Measurements from ENCODE around the gene CRIP2. TPM values are rescaled to one million over a fixed set of nuclear protein-coding genes. Genes with fewer than 3 reads are reported as not detected.

Gene CRIP2
- total and polyA plus RNA-seq, 2 of the 13 experiments (the other 11 are each of a cell fraction or from before 2014, with no cell fraction given): 31.6 to 37.9 TPM

DNA sequence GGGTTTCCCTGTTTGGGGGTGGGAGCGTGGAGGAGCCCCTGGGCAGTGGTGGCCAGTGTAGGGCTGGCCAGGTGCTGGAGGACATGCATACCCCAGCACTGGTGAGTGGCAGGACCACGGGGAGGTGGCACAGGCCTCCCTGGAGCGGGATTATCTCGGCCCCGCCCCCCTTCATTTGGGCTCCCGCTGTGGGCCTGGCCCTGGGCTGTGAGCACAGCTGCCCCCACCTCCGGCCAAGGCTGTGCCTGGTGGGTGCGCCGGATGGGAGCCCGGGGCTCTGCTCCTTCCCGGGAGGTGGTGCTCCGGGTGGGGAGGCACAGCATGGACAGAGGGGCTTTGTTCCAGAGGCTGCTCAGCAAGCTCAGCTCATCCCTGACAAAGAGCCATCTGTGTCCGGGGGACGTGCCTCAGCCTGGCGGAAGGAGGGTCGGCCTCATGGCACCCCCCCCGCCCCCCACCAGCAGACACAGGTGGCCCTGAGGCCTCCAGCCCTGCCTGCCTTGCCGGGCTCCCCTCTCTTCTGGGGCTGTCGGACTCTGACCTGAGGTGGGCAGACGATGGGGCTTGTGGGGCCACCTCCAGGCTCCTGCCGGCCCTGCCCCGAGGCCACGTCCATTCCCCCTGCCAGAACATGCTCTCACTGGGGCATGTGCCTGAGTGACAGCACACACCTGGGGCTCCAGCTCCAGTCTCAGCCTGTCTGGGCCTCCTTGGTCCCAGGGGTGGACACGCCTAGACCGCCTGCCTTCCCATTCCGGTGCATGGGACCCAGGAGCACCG is 24.8 kb downstream of the CRIP2 start (continued):
- TF ChIP-seq, protein P1, sequence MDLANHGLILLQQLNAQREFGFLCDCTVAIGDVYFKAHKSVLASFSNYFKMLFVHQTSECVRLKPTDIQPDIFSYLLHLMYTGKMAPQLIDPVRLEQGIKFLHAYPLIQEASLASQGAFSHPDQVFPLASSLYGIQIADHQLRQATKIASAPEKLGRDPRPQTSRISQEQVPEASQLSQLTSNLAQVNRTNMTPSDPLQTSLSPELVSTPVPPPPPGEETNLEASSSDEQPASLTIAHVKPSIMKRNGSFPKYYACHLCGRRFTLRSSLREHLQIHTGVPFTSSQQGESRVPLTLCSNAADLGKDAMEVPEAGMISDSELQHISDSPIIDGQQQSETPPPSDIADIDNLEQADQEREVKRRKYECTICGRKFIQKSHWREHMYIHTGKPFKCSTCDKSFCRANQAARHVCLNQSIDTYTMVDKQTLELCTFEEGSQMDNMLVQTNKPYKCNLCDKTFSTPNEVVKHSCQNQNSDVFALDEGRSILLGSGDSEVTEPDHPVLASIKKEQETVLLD (CRISPR knock-in tag; IDR thresholded peaks at IDR 0.05; ENCODE audit: low read depth): peak; percentile 70; the same call in 1 of the 2 replicates
- TF ChIP-seq, protein P2, sequence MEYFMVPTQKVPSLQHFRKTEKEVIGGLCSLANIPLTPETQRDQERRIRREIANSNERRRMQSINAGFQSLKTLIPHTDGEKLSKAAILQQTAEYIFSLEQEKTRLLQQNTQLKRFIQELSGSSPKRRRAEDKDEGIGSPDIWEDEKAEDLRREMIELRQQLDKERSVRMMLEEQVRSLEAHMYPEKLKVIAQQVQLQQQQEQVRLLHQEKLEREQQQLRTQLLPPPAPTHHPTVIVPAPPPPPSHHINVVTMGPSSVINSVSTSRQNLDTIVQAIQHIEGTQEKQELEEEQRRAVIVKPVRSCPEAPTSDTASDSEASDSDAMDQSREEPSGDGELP (IDR thresholded peaks at IDR 0.05; ENCODE audit: borderline replicate concordance, low read depth): peak; percentile 89; the same call in 1 of the 2 replicates
- TF ChIP-seq, protein P3, sequence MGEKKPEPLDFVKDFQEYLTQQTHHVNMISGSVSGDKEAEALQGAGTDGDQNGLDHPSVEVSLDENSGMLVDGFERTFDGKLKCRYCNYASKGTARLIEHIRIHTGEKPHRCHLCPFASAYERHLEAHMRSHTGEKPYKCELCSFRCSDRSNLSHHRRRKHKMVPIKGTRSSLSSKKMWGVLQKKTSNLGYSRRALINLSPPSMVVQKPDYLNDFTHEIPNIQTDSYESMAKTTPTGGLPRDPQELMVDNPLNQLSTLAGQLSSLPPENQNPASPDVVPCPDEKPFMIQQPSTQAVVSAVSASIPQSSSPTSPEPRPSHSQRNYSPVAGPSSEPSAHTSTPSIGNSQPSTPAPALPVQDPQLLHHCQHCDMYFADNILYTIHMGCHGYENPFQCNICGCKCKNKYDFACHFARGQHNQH (CRISPR knock-in tag; IDR thresholded peaks at IDR 0.05): no peak; the same call in none of the 2 replicates
- TF ChIP-seq ZNF30 (CRISPR knock-in tag; IDR thresholded peaks at IDR 0.05) (no peak), NFIB (CRISPR knock-in tag; IDR thresholded peaks at IDR 0.05; ENCODE audit: borderline replicate concordance) (no peak), ZNF121 (CRISPR knock-in tag; IDR thresholded peaks at IDR 0.05) (0 out of 2 replicates have a peak, but pooled peaks have one; percentile 16), ZNF788 (CRISPR knock-in tag; IDR thresholded peaks at IDR 0.05; ENCODE audit: borderline replicate concordance) (peak; percentile 92; the same call in 1 of the 2 replicates), ZNF329 (CRISPR knock-in tag; IDR thresholded peaks at IDR 0.05; ENCODE audit: low read depth) (peak; percentile 83; the same call in 1 of the 2 replicates), ZBTB7A (CRISPR knock-in tag; IDR thresholded peaks at IDR 0.05) (peak; percentile 90), SYNCRIP (IDR thresholded peaks at IDR 0.05; ENCODE audit: insufficient read depth, low read depth, low read length) (no peak), ZNF746 (CRISPR knock-in tag; IDR thresholded peaks at IDR 0.05) (peak; percentile 99), FOSL2 (CRISPR knock-in tag; IDR thresholded peaks at IDR 0.05) (peak; percentile 33; the same call in 1 of the 2 replicates), FOXO1 (CRISPR knock-in tag; IDR thresholded peaks at IDR 0.05) (0 out of 2 replicates have a peak, but pooled peaks have one; percentile 13)
- TF ChIP-seq, protein P4, sequence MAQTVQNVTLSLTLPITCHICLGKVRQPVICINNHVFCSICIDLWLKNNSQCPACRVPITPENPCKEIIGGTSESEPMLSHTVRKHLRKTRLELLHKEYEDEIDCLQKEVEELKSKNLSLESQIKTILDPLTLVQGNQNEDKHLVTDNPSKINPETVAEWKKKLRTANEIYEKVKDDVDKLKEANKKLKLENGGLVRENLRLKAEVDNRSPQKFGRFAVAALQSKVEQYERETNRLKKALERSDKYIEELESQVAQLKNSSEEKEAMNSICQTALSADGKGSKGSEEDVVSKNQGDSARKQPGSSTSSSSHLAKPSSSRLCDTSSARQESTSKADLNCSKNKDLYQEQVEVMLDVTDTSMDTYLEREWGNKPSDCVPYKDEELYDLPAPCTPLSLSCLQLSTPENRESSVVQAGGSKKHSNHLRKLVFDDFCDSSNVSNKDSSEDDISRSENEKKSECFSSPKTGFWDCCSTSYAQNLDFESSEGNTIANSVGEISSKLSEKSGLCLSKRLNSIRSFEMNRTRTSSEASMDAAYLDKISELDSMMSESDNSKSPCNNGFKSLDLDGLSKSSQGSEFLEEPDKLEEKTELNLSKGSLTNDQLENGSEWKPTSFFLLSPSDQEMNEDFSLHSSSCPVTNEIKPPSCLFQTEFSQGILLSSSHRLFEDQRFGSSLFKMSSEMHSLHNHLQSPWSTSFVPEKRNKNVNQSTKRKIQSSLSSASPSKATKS (CRISPR knock-in tag; IDR thresholded peaks at IDR 0.05): no peak
- TF ChIP-seq, protein P5, sequence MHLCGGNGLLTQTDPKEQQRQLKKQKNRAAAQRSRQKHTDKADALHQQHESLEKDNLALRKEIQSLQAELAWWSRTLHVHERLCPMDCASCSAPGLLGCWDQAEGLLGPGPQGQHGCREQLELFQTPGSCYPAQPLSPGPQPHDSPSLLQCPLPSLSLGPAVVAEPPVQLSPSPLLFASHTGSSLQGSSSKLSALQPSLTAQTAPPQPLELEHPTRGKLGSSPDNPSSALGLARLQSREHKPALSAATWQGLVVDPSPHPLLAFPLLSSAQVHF (CRISPR knock-in tag; IDR thresholded peaks at IDR 0.05): no peak
- TF ChIP-seq, protein P6, sequence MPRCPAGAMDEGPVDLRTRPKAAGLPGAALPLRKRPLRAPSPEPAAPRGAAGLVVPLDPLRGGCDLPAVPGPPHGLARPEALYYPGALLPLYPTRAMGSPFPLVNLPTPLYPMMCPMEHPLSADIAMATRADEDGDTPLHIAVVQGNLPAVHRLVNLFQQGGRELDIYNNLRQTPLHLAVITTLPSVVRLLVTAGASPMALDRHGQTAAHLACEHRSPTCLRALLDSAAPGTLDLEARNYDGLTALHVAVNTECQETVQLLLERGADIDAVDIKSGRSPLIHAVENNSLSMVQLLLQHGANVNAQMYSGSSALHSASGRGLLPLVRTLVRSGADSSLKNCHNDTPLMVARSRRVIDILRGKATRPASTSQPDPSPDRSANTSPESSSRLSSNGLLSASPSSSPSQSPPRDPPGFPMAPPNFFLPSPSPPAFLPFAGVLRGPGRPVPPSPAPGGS (CRISPR knock-in tag; IDR thresholded peaks at IDR 0.05): no peak

All from HepG2 (cell line).